DOHH2 (cell line): ENCODE results near the gene LIM2.

Experiments used
- CTCF ChIP-seq: fragments of 200-600 bp; sonication (generic); IDR thresholded peaks from one replicate; pipeline ENCODE4 v1.5.1; 2014; ENCODE audit warnings: antibody characterized with exemption, mild to moderate bottlenecking, low read depth, low read length; ENCODE audit not compliant: poor library complexity, severe bottlenecking
- EZH2phosphoT487 ChIP-seq: fragments of 200-600 bp; sonication (generic); IDR thresholded peaks from 2 replicates; pipeline ENCODE4 v1.6.1; 2017; ENCODE audit warnings: borderline replicate concordance, mild to moderate bottlenecking, antibody characterized with exemption, low read length, moderate library complexity, mixed read lengths

GRCh38 chr19:51331716-51332115, 56.1 kb downstream of the LIM2 start:
- no peak for TF ChIP-seq CTCF
- TF ChIP-seq EZH2phosphoT487: no peak
